HepG2 (cell line): Measurements from ENCODE around the gene B4GALT2. TPM values are rescaled to one million over a fixed set of nuclear protein-coding genes. Genes with fewer than 3 reads are reported as not detected.

Source experiments
- ADNP ChIP-seq: sonication (generic); formaldehyde crosslinking; IDR thresholded peaks from 2 replicates; pipeline ENCODE4 v1.4.0; 2020; ENCODE audit warnings: missing genetic modification reagents
- ATF1 ChIP-seq: IDR thresholded peaks from 2 replicates; pipeline ENCODE4 v1.6.1; 2016; ENCODE audit warnings: mild to moderate bottlenecking, control low read depth
- CBX5 ChIP-seq: sonication (generic); formaldehyde crosslinking; IDR thresholded peaks from 2 replicates; pipeline ENCODE4 v1.4.0; 2020; ENCODE audit warnings: missing genetic modification reagents, borderline replicate concordance
- GATAD1 ChIP-seq: IDR thresholded peaks from 2 replicates; pipeline ENCODE4 v1.6.1; 2016; ENCODE audit warnings: missing genetic modification reagents, missing compliant biosample characterization
- MXI1 ChIP-seq: IDR thresholded peaks from 3 replicates; pipeline ENCODE4 v1.6.1; 2012; ENCODE audit warnings: low read depth, low read length, inconsistent platforms, borderline replicate concordance
- RFXANK ChIP-seq: IDR thresholded peaks from 2 replicates; pipeline ENCODE4 v1.6.1; 2016
- SMAD3 ChIP-seq: sonication (generic); formaldehyde crosslinking; IDR thresholded peaks from 2 replicates; pipeline ENCODE4 v1.4.0; 2020; ENCODE audit warnings: missing genetic modification reagents
- ZC3H4 ChIP-seq: sonication (generic); formaldehyde crosslinking; IDR thresholded peaks from 2 replicates; pipeline ENCODE4 v1.4.0; 2020; ENCODE audit warnings: missing genetic modification reagents, borderline replicate concordance
- ZNF563 ChIP-seq: sonication (generic); formaldehyde crosslinking; IDR thresholded peaks from 2 replicates; pipeline ENCODE4 v1.8.0; 2022; ENCODE audit warnings: mild to moderate bottlenecking, moderate library complexity, missing genetic modification reagents
- ZNF724P ChIP-seq: sonication (generic); formaldehyde crosslinking; IDR thresholded peaks from 2 replicates; pipeline ENCODE4 v1.8.0; 2022; ENCODE audit warnings: missing genetic modification reagents, borderline replicate concordance
- ZNF749 ChIP-seq: sonication (generic); formaldehyde crosslinking; IDR thresholded peaks from 2 replicates; pipeline ENCODE4 v1.8.0; 2022; ENCODE audit warnings: mild to moderate bottlenecking, missing genetic modification reagents, moderate library complexity, borderline replicate concordance
- ZNF777 ChIP-seq: sonication (generic); formaldehyde crosslinking; IDR thresholded peaks from 2 replicates; pipeline ENCODE4 v1.4.0; 2020; ENCODE audit warnings: missing genetic modification reagents
- ZNF83 ChIP-seq: sonication (generic); formaldehyde crosslinking; IDR thresholded peaks from 2 replicates; pipeline ENCODE4 v1.4.0; 2020; ENCODE audit warnings: missing genetic modification reagents, mild to moderate bottlenecking, borderline replicate concordance
- ZSCAN9 ChIP-seq: IDR thresholded peaks from 2 replicates; pipeline ENCODE4 v1.6.1; 2016; ENCODE audit warnings: borderline replicate concordance
- polyA plus RNA-seq, 8 experiments: library from polyadenylated mRNA; depleted of rRNA in 3 of 8; stranded (reverse) in 7 of 8; unstranded in 1 of 8; fragments of >200 nt; fragmentation: Illumina TruSeq in 4 of 8; extraction: Trizol in 4 of 8; gene quantifications; 2 replicates each; pipeline versions ENCODE4 v1.2.1 to v1.2.3, GENCODE V29; 2011 to 2016; ENCODE audit warnings: low read depth in 4 of 8, missing spikeins in 1 of 8, mixed read lengths in 1 of 8; ENCODE audit not compliant: insufficient read depth in 1 of 8
- total RNA-seq, 5 experiments: library from RNA; depleted of rRNA; stranded (reverse); fragments of >200 nt; fragmentation: Illumina TruSeq; extraction: Trizol; gene quantifications; 2 replicates each; pipeline ENCODE4 v1.2.3, GENCODE V29; 2016; ENCODE audit warnings: low read depth in 1 of 5
- TF ChIP-seq, protein P1 (sequence below): sonication (generic); formaldehyde crosslinking; conservative IDR thresholded peaks from 2 replicates; pipeline ENCODE4 v1.4.0; 2020; ENCODE audit warnings: missing genetic modification reagents
- TF ChIP-seq, protein P2 (sequence below): sonication (generic); formaldehyde crosslinking; IDR thresholded peaks from 2 replicates; pipeline ENCODE4 v1.8.0; 2022; ENCODE audit warnings: mild to moderate bottlenecking, missing genetic modification reagents, borderline replicate concordance
- TF ChIP-seq, protein P3 (sequence below): sonication (generic); formaldehyde crosslinking; IDR thresholded peaks from 2 replicates; pipeline ENCODE4 v1.8.1; 2023; ENCODE audit warnings: mild to moderate bottlenecking, missing genetic modification reagents
- TF ChIP-seq, protein P4 (sequence below): sonication (generic); formaldehyde crosslinking; IDR thresholded peaks from 2 replicates; pipeline ENCODE4 v1.4.0; 2020; ENCODE audit warnings: missing genetic modification reagents
- TF ChIP-seq, protein P5 (sequence below): sonication (generic); formaldehyde crosslinking; conservative IDR thresholded peaks from 2 replicates; pipeline ENCODE4 v1.4.0; 2020; ENCODE audit warnings: mild to moderate bottlenecking, missing genetic modification reagents, moderate library complexity
- TF ChIP-seq, protein P6 (sequence below): sonication (generic); formaldehyde crosslinking; IDR thresholded peaks from 2 replicates; pipeline ENCODE4 v1.5.0; 2020; ENCODE audit warnings: missing genetic modification reagents

Gene B4GALT2
- total and polyA plus RNA-seq, 2 of the 13 experiments (the other 11 are each of a cell fraction or from before 2014, with no cell fraction given): 41.9 to 78.0 TPM

DNA sequence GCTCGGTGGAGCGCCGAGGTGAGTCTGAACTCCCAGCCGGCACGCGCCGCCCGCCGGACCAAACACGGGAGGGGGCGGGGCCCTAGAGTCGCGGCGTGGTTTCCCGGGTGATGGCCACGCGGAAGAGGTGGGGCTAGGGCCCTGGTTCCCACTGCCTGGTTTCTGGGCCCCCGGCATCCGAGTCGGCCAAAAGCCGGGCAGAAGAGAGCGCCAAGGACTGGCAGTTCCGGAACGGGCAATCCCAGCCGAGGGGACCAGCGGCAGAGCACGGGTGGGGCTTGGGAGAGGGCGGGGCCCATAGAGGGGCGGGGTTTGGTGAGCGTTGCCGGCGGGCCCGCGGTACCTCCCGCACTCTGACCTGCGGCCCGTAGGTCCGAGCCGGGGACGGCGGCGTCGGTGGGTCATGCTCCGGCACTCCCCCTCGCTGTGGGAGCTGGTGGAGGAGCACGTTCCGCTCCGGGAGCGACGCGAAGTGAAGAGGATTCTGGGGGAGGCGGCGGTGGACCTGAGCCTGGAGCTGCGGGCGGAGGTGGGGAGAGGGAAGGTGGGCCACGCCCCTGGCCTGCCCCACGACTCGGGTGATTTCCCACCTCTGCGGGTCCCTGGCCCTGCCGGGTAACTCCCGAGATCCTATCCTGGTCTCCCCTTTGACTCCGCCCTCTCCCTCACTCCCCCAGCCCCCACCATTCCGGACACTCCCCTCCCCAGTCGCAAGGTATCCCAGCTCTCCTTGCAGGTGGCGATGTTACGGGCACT, 12.6 kb downstream of the B4GALT2 start, which contains the start of gene CCDC24 (continued):
- TF ChIP-seq, protein P1, sequence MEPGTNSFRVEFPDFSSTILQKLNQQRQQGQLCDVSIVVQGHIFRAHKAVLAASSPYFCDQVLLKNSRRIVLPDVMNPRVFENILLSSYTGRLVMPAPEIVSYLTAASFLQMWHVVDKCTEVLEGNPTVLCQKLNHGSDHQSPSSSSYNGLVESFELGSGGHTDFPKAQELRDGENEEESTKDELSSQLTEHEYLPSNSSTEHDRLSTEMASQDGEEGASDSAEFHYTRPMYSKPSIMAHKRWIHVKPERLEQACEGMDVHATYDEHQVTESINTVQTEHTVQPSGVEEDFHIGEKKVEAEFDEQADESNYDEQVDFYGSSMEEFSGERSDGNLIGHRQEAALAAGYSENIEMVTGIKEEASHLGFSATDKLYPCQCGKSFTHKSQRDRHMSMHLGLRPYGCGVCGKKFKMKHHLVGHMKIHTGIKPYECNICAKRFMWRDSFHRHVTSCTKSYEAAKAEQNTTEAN: no peak; the same call in 1 of the 2 replicates
- TF ChIP-seq MXI1 (peak; percentile 85; the same call in 2 of the 3 replicates), SMAD3 (CRISPR knock-in tag) (no peak), ZC3H4 (CRISPR knock-in tag) (no peak), ZNF83 (CRISPR knock-in tag) (no peak), ZNF724P (CRISPR knock-in tag) (no peak), ATF1 (CRISPR knock-in tag) (no peak), ZNF563 (CRISPR knock-in tag) (peak; percentile 84; the same call in 1 of the 2 replicates), ZSCAN9 (CRISPR knock-in tag) (no peak), ZNF749 (CRISPR knock-in tag) (no peak), CBX5 (CRISPR knock-in tag) (no peak), GATAD1 (CRISPR knock-in tag) (peak; percentile 56), ZNF777 (CRISPR knock-in tag) (peak; percentile 79), RFXANK (CRISPR knock-in tag) (no peak), ADNP (CRISPR knock-in tag) (no peak)
- TF ChIP-seq, protein P2, sequence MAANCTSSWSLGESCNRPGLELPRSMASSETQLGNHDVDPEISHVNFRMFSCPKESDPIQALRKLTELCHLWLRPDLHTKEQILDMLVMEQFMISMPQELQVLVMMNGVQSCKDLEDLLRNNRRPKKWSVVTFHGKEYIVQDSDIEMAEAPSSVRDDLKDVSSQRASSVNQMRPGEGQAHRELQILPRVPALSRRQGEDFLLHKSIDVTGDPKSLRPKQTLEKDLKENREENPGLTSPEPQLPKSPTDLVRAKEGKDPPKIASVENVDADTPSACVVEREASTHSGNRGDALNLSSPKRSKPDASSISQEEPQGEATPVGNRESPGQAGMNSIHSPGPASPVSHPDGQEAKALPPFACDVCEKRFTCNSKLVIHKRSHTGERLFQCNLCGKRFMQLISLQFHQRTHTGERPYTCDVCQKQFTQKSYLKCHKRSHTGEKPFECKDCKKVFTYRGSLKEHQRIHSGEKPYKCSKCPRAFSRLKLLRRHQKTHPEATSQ (CRISPR knock-in tag): no peak
- TF ChIP-seq, protein P3, sequence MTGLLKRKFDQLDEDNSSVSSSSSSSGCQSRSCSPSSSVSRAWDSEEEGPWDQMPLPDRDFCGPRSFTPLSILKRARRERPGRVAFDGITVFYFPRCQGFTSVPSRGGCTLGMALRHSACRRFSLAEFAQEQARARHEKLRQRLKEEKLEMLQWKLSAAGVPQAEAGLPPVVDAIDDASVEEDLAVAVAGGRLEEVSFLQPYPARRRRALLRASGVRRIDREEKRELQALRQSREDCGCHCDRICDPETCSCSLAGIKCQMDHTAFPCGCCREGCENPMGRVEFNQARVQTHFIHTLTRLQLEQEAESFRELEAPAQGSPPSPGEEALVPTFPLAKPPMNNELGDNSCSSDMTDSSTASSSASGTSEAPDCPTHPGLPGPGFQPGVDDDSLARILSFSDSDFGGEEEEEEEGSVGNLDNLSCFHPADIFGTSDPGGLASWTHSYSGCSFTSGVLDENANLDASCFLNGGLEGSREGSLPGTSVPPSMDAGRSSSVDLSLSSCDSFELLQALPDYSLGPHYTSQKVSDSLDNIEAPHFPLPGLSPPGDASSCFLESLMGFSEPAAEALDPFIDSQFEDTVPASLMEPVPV: peak; percentile 65; the same call in 1 of the 2 replicates
- TF ChIP-seq, protein P4, sequence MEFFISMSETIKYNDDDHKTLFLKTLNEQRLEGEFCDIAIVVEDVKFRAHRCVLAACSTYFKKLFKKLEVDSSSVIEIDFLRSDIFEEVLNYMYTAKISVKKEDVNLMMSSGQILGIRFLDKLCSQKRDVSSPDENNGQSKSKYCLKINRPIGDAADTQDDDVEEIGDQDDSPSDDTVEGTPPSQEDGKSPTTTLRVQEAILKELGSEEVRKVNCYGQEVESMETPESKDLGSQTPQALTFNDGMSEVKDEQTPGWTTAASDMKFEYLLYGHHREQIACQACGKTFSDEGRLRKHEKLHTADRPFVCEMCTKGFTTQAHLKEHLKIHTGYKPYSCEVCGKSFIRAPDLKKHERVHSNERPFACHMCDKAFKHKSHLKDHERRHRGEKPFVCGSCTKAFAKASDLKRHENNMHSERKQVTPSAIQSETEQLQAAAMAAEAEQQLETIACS (CRISPR knock-in tag): no peak
- TF ChIP-seq, protein P5, sequence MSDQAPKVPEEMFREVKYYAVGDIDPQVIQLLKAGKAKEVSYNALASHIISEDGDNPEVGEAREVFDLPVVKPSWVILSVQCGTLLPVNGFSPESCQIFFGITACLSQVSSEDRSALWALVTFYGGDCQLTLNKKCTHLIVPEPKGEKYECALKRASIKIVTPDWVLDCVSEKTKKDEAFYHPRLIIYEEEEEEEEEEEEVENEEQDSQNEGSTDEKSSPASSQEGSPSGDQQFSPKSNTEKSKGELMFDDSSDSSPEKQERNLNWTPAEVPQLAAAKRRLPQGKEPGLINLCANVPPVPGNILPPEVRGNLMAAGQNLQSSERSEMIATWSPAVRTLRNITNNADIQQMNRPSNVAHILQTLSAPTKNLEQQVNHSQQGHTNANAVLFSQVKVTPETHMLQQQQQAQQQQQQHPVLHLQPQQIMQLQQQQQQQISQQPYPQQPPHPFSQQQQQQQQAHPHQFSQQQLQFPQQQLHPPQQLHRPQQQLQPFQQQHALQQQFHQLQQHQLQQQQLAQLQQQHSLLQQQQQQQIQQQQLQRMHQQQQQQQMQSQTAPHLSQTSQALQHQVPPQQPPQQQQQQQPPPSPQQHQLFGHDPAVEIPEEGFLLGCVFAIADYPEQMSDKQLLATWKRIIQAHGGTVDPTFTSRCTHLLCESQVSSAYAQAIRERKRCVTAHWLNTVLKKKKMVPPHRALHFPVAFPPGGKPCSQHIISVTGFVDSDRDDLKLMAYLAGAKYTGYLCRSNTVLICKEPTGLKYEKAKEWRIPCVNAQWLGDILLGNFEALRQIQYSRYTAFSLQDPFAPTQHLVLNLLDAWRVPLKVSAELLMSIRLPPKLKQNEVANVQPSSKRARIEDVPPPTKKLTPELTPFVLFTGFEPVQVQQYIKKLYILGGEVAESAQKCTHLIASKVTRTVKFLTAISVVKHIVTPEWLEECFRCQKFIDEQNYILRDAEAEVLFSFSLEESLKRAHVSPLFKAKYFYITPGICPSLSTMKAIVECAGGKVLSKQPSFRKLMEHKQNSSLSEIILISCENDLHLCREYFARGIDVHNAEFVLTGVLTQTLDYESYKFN (CRISPR knock-in tag): peak; percentile 58
- TF ChIP-seq, protein P6, sequence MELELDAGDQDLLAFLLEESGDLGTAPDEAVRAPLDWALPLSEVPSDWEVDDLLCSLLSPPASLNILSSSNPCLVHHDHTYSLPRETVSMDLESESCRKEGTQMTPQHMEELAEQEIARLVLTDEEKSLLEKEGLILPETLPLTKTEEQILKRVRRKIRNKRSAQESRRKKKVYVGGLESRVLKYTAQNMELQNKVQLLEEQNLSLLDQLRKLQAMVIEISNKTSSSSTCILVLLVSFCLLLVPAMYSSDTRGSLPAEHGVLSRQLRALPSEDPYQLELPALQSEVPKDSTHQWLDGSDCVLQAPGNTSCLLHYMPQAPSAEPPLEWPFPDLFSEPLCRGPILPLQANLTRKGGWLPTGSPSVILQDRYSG: no peak
